ENCODE results near the gene RPL15. TPM values are rescaled to one million over a fixed set of nuclear protein-coding genes. Genes with fewer than 3 reads are reported as not detected.

Gene RPL15
- total and polyA plus RNA-seq, 2 of the 8 experiments (the other 6 are each of a cell fraction or from before 2014, with no cell fraction given) = 2,819 to 6,473 TPM

- no peak overlapping the region for H3K4ac ChIP-seq (replicated peaks; ENCODE audit: insufficient read length, low read depth, low read length)
- H3K79me1 ChIP-seq (ENCODE audit: low read depth, low read length) = no peaks in the 10 kb centered on the region
- DNase-seq (ENCODE audit: low read depth in 1 of 2, low spot score in 2 of 2) (no peak), FAIRE-seq (no peak)
- H3K14ac ChIP-seq (ENCODE audit: insufficient read length) = no peak overlapping the region
- H3K23me2 ChIP-seq (ENCODE audit: low read depth, low read length) = peaks cover 9% of the 10 kb centered on the region
- H3K56ac ChIP-seq (replicated peaks; ENCODE audit: insufficient read length, low read depth, low read length) = no peak overlapping the region
- no peak overlapping the region for H3K4me2 ChIP-seq (ENCODE audit: insufficient read depth in 1 of 2, low read depth in 2 of 2, low read length in 2 of 2)
- H3K27ac ChIP-seq (ENCODE audit: low read depth, low read length) = no peak overlapping the region
- H3K9me3 ChIP-seq (ENCODE audit: insufficient read depth in 2 of 2, low read depth in 1 of 2, low read length in 1 of 2) = no peaks in the 10 kb centered on the region
- no peak overlapping the region for H2BK5ac ChIP-seq (ENCODE audit: low read depth, low read length)
- H2BK20ac ChIP-seq (ENCODE audit: low read length) = no peak overlapping the region
- POLR2A ChIA-PET (ENCODE audit: partially characterized antibody) = interaction anchor here (1.0 to 1.5 kb wide), 2 partner anchors 17 to 19 kb away, joined by 3 read pairs; no protein-coding TSS in a partner anchor
- WGBS, 2 experiments (ENCODE audit: extremely low coverage in 1 of 2, insufficient coverage in 1 of 2, insufficient read length in 1 of 2, insufficient replicate concordance in 2 of 2, low coverage in 1 of 2, low lambda C conversion rate in 2 of 2, missing lambda C conversion rate in 1 of 2) = 72% methylated on average over 2 of the region's 2 CpGs; no CpG with 5 or more reads in 1 of the 2 experiments
- no peak overlapping the region for H3K23ac ChIP-seq (ENCODE audit: insufficient read length)
- H3K27me3 ChIP-seq (replicated peaks in 1 of 4; ENCODE audit: control insufficient read depth in 3 of 4, extremely low read depth in 1 of 4, insufficient read depth in 3 of 4, low read length in 3 of 4) = no peaks in the 10 kb centered on the region; a peak in 1 of 7 replicates
- no peak overlapping the region for H4K8ac ChIP-seq (ENCODE audit: extremely low read depth, insufficient read depth, low read length)
- H3K36me3 ChIP-seq (ENCODE audit: control insufficient read depth in 2 of 4, insufficient read depth in 4 of 4, low read length in 3 of 4) = peaks cover 0 to 18% (median 7%) of the 10 kb centered on the region in 4 experiments; a peak in 4 of 8 replicates
- H2BK12ac ChIP-seq (ENCODE audit: low read depth, low read length) = no peak overlapping the region
- H3K18ac ChIP-seq (ENCODE audit: extremely low read depth, low read length) = no peak overlapping the region
- no peak overlapping the region for H4K5ac ChIP-seq (ENCODE audit: insufficient read length, low read depth, low read length)
- H4K20me1 ChIP-seq (replicated peaks in 1 of 2; ENCODE audit: control insufficient read depth in 1 of 2, insufficient read depth in 2 of 2, low read length in 2 of 2) = no peaks in the 10 kb centered on the region
- no peak overlapping the region for H4K91ac ChIP-seq (replicated peaks; ENCODE audit: insufficient read length, low read length)
- H2BK15ac ChIP-seq (ENCODE audit: low read length) = no peak overlapping the region
- CTCF ChIA-PET (ENCODE audit: partially characterized antibody) = interaction anchor here (2.3 kb wide), 1 partner anchor 23 kb away, joined by 6 read pairs; no protein-coding TSS in a partner anchor
- no peak overlapping the region for H3K9ac ChIP-seq (replicated peaks in 1 of 4; ENCODE audit: extremely low read depth in 1 of 4, low read depth in 3 of 4, low read length in 3 of 4)
- no peak overlapping the region for H2BK120ac ChIP-seq (replicated peaks; ENCODE audit: low read depth, low read length)
- no peak overlapping the region for H2AFZ ChIP-seq (ENCODE audit: low read length)
- H3K4me1 ChIP-seq (replicated peaks in 1 of 4; ENCODE audit: control insufficient read depth in 3 of 4, insufficient read depth in 4 of 4, low read length in 3 of 4) = peaks cover 4 to 5% (median 5%) of the 10 kb centered on the region in 4 experiments; a peak in 5 of 7 replicates
- no peak overlapping the region for H2AK5ac ChIP-seq (ENCODE audit: low read depth, low read length)
- H3K79me2 ChIP-seq (ENCODE audit: control insufficient read depth in 1 of 2, insufficient read depth in 2 of 2, low read length in 2 of 2) = peaks cover 0 to 37% of the 10 kb centered on the region in 2 experiments; a peak in 3 of 4 replicates
- H3K4me3 ChIP-seq (ENCODE audit: extremely low read depth in 1 of 4, insufficient read depth in 2 of 4, low read depth in 3 of 4, low read length in 4 of 4) = no peak overlapping the region
- TF ChIP-seq RFX5 (IDR thresholded peaks at IDR 0.05; ENCODE audit: borderline replicate concordance, low read depth, low read length) (no peak), GABPA (IDR thresholded peaks at IDR 0.05; ENCODE audit: borderline replicate concordance, insufficient read depth, low read length) (no peak), TAF7 (optimal IDR thresholded peaks at IDR 0.05; ENCODE audit: borderline replicate concordance, low read depth, low read length) (no peak)
Measured at GRCh38 chr3:23911397-23911796, 5.5 kb upstream of the RPL15 start.

All from H1 (cell line).